Measurements from ENCODE around the gene CORO7. TPM values are rescaled to one million over a fixed set of nuclear protein-coding genes. Genes with fewer than 3 reads are reported as not detected.
"Not testable (repeated sequence)": the region's sequence is repeated elsewhere in the genome, so short reads cannot be mapped to it uniquely, and the experiment has no call there.

The CORO7 gene
- total RNA-seq, 1 donor, result 9.9 TPM

DNA sequence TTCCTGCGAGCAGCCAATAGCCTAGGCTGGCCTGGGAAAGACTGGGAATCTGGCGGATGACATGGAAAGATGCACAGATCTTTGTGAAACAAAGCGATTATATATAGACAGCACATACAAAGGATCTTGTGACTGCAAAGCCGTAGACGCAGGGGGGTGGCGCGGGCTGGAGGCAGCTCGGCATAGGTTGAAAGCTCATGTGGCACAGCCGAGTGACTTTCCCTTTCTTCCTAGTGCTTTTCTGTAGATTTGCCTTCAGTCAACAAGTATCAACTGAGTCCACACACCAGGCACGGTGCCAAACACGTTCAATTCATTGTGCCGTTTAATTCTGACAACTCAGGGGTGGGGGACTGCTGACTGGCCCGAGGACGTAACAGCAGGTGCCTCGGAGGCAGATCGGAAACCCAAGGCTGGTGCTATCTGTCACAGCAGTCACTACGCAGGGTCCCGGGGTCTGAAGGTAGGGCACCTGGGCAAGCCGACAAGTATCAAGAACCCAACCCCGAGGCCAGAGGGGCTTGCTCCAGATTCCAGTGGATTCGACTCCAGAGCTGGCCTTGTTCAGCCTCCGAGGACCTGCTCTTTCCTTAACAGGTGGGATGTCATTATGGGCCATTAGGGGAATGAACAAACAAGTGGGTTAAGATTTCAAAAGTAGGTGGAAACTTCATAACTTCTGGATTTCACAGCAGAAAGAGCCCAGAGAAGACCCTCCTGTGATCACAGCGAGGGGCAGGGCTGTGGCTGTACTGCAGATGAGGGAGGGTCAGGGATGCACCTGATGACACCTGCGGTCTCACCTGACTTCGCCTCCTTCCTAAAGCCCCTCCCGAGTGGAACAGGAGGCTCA is 71.2 kb downstream of the CORO7 start:
- DNase-seq (ENCODE audit: low read depth), result no peak
- TF ChIP-seq, protein P1, sequence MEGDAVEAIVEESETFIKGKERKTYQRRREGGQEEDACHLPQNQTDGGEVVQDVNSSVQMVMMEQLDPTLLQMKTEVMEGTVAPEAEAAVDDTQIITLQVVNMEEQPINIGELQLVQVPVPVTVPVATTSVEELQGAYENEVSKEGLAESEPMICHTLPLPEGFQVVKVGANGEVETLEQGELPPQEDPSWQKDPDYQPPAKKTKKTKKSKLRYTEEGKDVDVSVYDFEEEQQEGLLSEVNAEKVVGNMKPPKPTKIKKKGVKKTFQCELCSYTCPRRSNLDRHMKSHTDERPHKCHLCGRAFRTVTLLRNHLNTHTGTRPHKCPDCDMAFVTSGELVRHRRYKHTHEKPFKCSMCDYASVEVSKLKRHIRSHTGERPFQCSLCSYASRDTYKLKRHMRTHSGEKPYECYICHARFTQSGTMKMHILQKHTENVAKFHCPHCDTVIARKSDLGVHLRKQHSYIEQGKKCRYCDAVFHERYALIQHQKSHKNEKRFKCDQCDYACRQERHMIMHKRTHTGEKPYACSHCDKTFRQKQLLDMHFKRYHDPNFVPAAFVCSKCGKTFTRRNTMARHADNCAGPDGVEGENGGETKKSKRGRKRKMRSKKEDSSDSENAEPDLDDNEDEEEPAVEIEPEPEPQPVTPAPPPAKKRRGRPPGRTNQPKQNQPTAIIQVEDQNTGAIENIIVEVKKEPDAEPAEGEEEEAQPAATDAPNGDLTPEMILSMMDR (IDR thresholded peaks at IDR 0.05; ENCODE audit: insufficient read depth, low read depth, low read length), result no peak
- H3K4me3 ChIP-seq (ENCODE audit: low read depth, low read length), result no peak overlapping the region

GRCh38 chr16:4344300-4344982 is 72.0 kb downstream of the CORO7 start:
- not testable (repeated sequence) for DNase-seq (ENCODE audit: low read depth); H3K4me3 ChIP-seq (ENCODE audit: low read depth, low read length)

- TF ChIP-seq, protein P1 (IDR thresholded peaks at IDR 0.05; ENCODE audit: insufficient read depth, low read depth, low read length), result no peak
- DNase-seq (ENCODE audit: low read depth), result no peak
- no peak overlapping the region for H3K4me3 ChIP-seq (ENCODE audit: low read depth, low read length)
These were observed 73.3 kb downstream of the CORO7 start for GRCh38 chr16:4342866-4343744.

GRCh38 chr16:4341250-4341649 is 75.1 kb downstream of the CORO7 start:
- DNase-seq (ENCODE audit: low read depth), result no peak
- H3K4me3 ChIP-seq (ENCODE audit: low read depth, low read length), result no peak overlapping the region
- TF ChIP-seq, protein P1 (IDR thresholded peaks at IDR 0.05; ENCODE audit: insufficient read depth, low read depth, low read length), result no peak

DNA sequence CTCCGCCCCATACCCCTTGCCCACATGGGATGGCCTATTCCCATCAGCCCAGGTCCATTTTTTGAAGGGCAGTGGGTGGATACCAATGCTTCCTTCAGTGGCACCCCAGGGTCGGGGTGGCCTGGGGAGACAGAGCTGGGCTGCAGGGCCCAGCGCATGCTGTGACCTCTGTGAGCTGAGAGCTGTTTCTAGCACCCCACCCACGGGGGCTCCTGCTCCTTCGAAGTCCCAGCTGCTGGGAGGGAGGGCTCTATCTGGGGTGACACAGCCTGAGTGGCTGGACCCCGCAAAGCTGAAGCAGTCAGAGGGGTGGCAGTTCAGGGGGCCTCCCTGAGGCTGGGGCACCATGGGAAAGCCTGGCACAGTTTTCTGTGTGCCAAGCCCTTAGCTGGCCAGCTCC is 76.0 kb downstream of the CORO7 start:
- no peak overlapping the region for H3K4me3 ChIP-seq (ENCODE audit: low read depth, low read length)
- no peak for DNase-seq (ENCODE audit: low read depth)
- TF ChIP-seq, protein P1 (IDR thresholded peaks at IDR 0.05; ENCODE audit: insufficient read depth, low read depth, low read length), result no peak

DNA sequence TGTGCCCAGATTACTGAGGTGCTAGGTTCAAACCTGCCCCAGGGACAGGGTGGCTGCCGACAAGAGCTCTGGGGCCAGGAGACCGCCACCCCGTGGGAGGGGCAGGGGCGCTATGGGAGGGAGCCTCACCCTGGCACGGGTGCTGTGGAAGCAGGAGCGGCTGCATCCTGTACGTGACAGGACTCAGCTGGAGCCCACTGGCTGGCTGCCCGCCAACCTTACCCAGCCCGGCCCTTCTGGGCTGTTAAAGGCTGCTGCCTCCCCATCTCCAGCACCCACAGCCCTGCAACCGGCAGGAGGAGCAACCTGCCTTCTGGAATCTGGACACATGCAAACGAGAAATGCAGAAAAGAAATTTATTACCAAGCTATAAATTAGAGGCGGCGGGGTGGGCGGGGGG is 76.5 kb downstream of the CORO7 start:
- no peak overlapping the region for H3K4me3 ChIP-seq (ENCODE audit: low read depth, low read length)
- TF ChIP-seq, protein P1 (IDR thresholded peaks at IDR 0.05; ENCODE audit: insufficient read depth, low read depth, low read length), result peak; percentile 38
- DNase-seq (ENCODE audit: low read depth), result peak; percentile 81

- TF ChIP-seq, protein P1 (IDR thresholded peaks at IDR 0.05; ENCODE audit: insufficient read depth, low read depth, low read length), result no peak
- H3K4me3 ChIP-seq (ENCODE audit: low read depth, low read length), result no peak overlapping the region
These were observed 76.9 kb downstream of the CORO7 start for GRCh38 chr16:4339455-4339854.

More at GRCh38 chr16:4339455-4339854, 76.9 kb downstream of the CORO7 start:
- no peak for DNase-seq (ENCODE audit: low read depth)
